Stimulated activated naive B cell treated with anti-CD40 and anti-IgM and Interleukin-4, amounts not matched to agents 10 μg/mL and 1 μg/mL and 100 μg/mL, for 72 hours (primary cell): ENCODE results near the gene TEKT5.
"Not testable (repeated sequence)": the region's sequence is repeated elsewhere in the genome, so short reads cannot be mapped to it uniquely, and the experiment has no call there.

Experiments used
- ATAC-seq, 2 donors: fragments of 150-1000 bp; cut with Tn5 transposase; replicated peaks; 2 replicates each; pipeline ENCODE4 v1.10.0; 2021; ENCODE audit warnings: moderate library complexity in 1 of 2
- DNase-seq: peaks from one replicate; pipeline ENCODE4 v3.0.0; 2021
- H3K27ac Mint-ChIP-seq: one replicate; pipeline ENCODE4 v1.8.0; 2022; ENCODE audit warnings: mild to moderate bottlenecking, mixed read lengths
- H3K27me3 Mint-ChIP-seq, 2 donors: one replicate each; pipeline ENCODE4 v1.8.0; 2022; ENCODE audit warnings: mixed read lengths in 2 of 2
- H3K36me3 Mint-ChIP-seq, 2 donors: one replicate each; pipeline ENCODE4 v1.8.0; 2022; ENCODE audit warnings: mixed read lengths in 2 of 2, mild to moderate bottlenecking in 1 of 2
- H3K4me1 Mint-ChIP-seq, 2 donors: one replicate each; pipeline ENCODE4 v1.8.0; 2022; ENCODE audit warnings: mixed read lengths in 2 of 2, mild to moderate bottlenecking in 1 of 2
- H3K4me3 Mint-ChIP-seq, 2 donors: one replicate each; pipeline ENCODE4 v1.8.0; 2022; ENCODE audit warnings: mild to moderate bottlenecking in 2 of 2, mixed read lengths in 2 of 2, moderate library complexity in 1 of 2
- H3K9me3 Mint-ChIP-seq, 2 donors: one replicate each; pipeline ENCODE4 v1.8.0; 2022; ENCODE audit warnings: mixed read lengths in 2 of 2, mild to moderate bottlenecking in 1 of 2

The TEKT5 gene

GRCh38 chr16:10642964-10643363 lies 51.8 kb downstream of the TEKT5 start:
- Mint-ChIP-seq H3K4me1 (no peaks in the 10 kb centered on the region), H3K36me3 (no peaks in the 10 kb centered on the region), H3K27me3 (peaks cover 10 to 14% of the 10 kb centered on the region in 2 donors), H3K4me3 (no peak overlapping the region), H3K27ac (no peak overlapping the region), H3K9me3 (no peaks in the 10 kb centered on the region)
- ATAC-seq (no peak), DNase-seq (no peak)

- peaks cover 10 to 14% of the 10 kb centered on the region in 2 donors for H3K27me3 Mint-ChIP-seq
- no peaks in the 10 kb centered on the region for H3K36me3 Mint-ChIP-seq
- no peaks in the 10 kb centered on the region for H3K9me3 Mint-ChIP-seq
These were observed 52.5 kb downstream of the TEKT5 start for GRCh38 chr16:10641953-10642949.

GRCh38 chr16:10641555-10641952 lies 53.2 kb downstream of the TEKT5 start:
- DNase-seq (no peak), ATAC-seq (no peak)
- Mint-ChIP-seq H3K27me3 (peaks cover 10 to 14% of the 10 kb centered on the region in 2 donors), H3K36me3 (no peaks in the 10 kb centered on the region), H3K4me1 (no peaks in the 10 kb centered on the region), H3K9me3 (no peaks in the 10 kb centered on the region), H3K4me3 (no peak overlapping the region), H3K27ac (no peak overlapping the region)

More at GRCh38 chr16:10641953-10642949, 52.5 kb downstream of the TEKT5 start:
- no peak overlapping the region for H3K4me3 Mint-ChIP-seq
- DNase-seq = no peak
- H3K4me1 Mint-ChIP-seq = no peaks in the 10 kb centered on the region
- ATAC-seq = no peak
- no peak overlapping the region for H3K27ac Mint-ChIP-seq

GRCh38 chr16:10640934-10641333 lies 53.8 kb downstream of the TEKT5 start:
- Mint-ChIP-seq H3K27ac (no peak overlapping the region), H3K27me3 (peaks cover 10 to 14% of the 10 kb centered on the region in 2 donors), H3K36me3 (no peaks in the 10 kb centered on the region), H3K4me3 (no peak overlapping the region), H3K9me3 (no peaks in the 10 kb centered on the region), H3K4me1 (peaks cover 0 to 2% of the 10 kb centered on the region in 2 donors)
- ATAC-seq = no peak
- no peak for DNase-seq

- H3K27me3 Mint-ChIP-seq = peaks cover 15 to 17% of the 10 kb centered on the region in 2 donors
- DNase-seq (no peak), ATAC-seq (no peak)
- H3K9me3 Mint-ChIP-seq = peaks cover 5 to 6% of the 10 kb centered on the region in 2 donors
- peaks cover 2 to 4% of the 10 kb centered on the region in 2 donors for H3K36me3 Mint-ChIP-seq
- H3K27ac Mint-ChIP-seq = no peak overlapping the region
- H3K4me1 Mint-ChIP-seq = peaks cover 0 to 2% of the 10 kb centered on the region in 2 donors
- H3K4me3 Mint-ChIP-seq = no peak overlapping the region
These were observed 56.6 kb downstream of the TEKT5 start for GRCh38 chr16:10638101-10638500.

- no peak for ATAC-seq
- H3K27me3 Mint-ChIP-seq = peaks cover 21% of the 10 kb centered on the region in 2 donors
- H3K4me3 Mint-ChIP-seq = no peak overlapping the region
- no peak for DNase-seq
- peaks cover 5 to 6% of the 10 kb centered on the region in 2 donors for H3K9me3 Mint-ChIP-seq
- no peak overlapping the region for H3K27ac Mint-ChIP-seq
- peaks cover 2 to 4% of the 10 kb centered on the region in 2 donors for H3K36me3 Mint-ChIP-seq
- peaks cover 0 to 2% of the 10 kb centered on the region in 2 donors for H3K4me1 Mint-ChIP-seq
These were observed 57.2 kb downstream of the TEKT5 start for GRCh38 chr16:10637337-10638037.

- DNase-seq = no peak
- peaks cover 2 to 4% of the 10 kb centered on the region in 2 donors for H3K36me3 Mint-ChIP-seq
- H3K27ac Mint-ChIP-seq = no peak overlapping the region
- ATAC-seq = no peak
- H3K4me1 Mint-ChIP-seq = peaks cover 0 to 2% of the 10 kb centered on the region in 2 donors
- H3K4me3 Mint-ChIP-seq = no peak overlapping the region
- peaks cover 28 to 30% of the 10 kb centered on the region in 2 donors for H3K27me3 Mint-ChIP-seq
- peaks cover 5 to 6% of the 10 kb centered on the region in 2 donors for H3K9me3 Mint-ChIP-seq
These were observed 59.2 kb downstream of the TEKT5 start for GRCh38 chr16:10635365-10636021.

- H3K36me3 Mint-ChIP-seq, ATAC-seq, H3K4me1 Mint-ChIP-seq, H3K9me3 Mint-ChIP-seq, H3K27ac Mint-ChIP-seq, H3K4me3 Mint-ChIP-seq, DNase-seq: not testable (repeated sequence)
- peaks cover 17 to 20% of the 10 kb centered on the region in 2 donors for H3K27me3 Mint-ChIP-seq
These were observed 61.3 kb downstream of the TEKT5 start for GRCh38 chr16:10633429-10633828.

GRCh38 chr16:10631886-10632285 lies 62.8 kb downstream of the TEKT5 start:
- Mint-ChIP-seq H3K36me3 (peaks cover 2 to 4% of the 10 kb centered on the region in 2 donors), H3K9me3 (peaks cover 5 to 6% of the 10 kb centered on the region in 2 donors), H3K4me3 (no peak overlapping the region), H3K4me1 (peaks cover 0 to 2% of the 10 kb centered on the region in 2 donors), H3K27ac (no peak overlapping the region), H3K27me3 (peaks cover 19 to 25% of the 10 kb centered on the region in 2 donors)
- DNase-seq = no peak
- no peak for ATAC-seq

GRCh38 chr16:10629592-10629963 lies 65.2 kb downstream of the TEKT5 start:
- Mint-ChIP-seq H3K9me3 (peaks cover 3% of the 10 kb centered on the region in 2 donors), H3K4me3 (no peak overlapping the region), H3K27me3 (peaks cover 22 to 28% of the 10 kb centered on the region in 2 donors), H3K4me1 (peaks cover 6 to 12% of the 10 kb centered on the region in 2 donors), H3K36me3 (peaks cover 1 to 6% of the 10 kb centered on the region in 2 donors), H3K27ac (no peak overlapping the region)
- no peak for DNase-seq
- ATAC-seq = peak; percentile 36 to 46

GRCh38 chr16:10625595-10626357 lies 69.0 kb downstream of the TEKT5 start:
- peak; percentile 33 to 38 for ATAC-seq
- Mint-ChIP-seq H3K9me3 (no peaks in the 10 kb centered on the region), H3K27ac (no peak overlapping the region), H3K4me1 (peaks cover 7 to 18% of the 10 kb centered on the region in 2 donors), H3K27me3 (peaks cover 10 to 11% of the 10 kb centered on the region in 2 donors), H3K4me3 (no peak overlapping the region), H3K36me3 (peaks cover 0 to 4% of the 10 kb centered on the region in 2 donors)
- DNase-seq = no peak

- ATAC-seq = no peak
- peaks cover 9 to 24% of the 10 kb centered on the region in 2 donors for H3K4me1 Mint-ChIP-seq
These were observed 70.2 kb downstream of the TEKT5 start for GRCh38 chr16:10624527-10624926.

GRCh38 chr16:10623059-10623458 lies 71.7 kb downstream of the TEKT5 start:
- Mint-ChIP-seq H3K27me3 (peaks cover 28 to 30% of the 10 kb centered on the region in 2 donors), H3K4me3 (no peak overlapping the region), H3K4me1 (peaks cover 16 to 31% of the 10 kb centered on the region in 2 donors), H3K9me3 (no peaks in the 10 kb centered on the region), H3K27ac (no peak overlapping the region), H3K36me3 (peaks cover 0 to 4% of the 10 kb centered on the region in 2 donors)
- DNase-seq (no peak), ATAC-seq (no peak)

More at GRCh38 chr16:10624527-10624926, 70.2 kb downstream of the TEKT5 start:
- Mint-ChIP-seq H3K36me3 (peaks cover 0 to 4% of the 10 kb centered on the region in 2 donors), H3K27me3 (peaks cover 19 to 20% of the 10 kb centered on the region in 2 donors), H3K9me3 (no peaks in the 10 kb centered on the region), H3K27ac (no peak overlapping the region), H3K4me3 (no peak overlapping the region)
- DNase-seq = no peak
